CD14-positive monocyte (primary cell): ENCODE data around the gene CDKN1B. TPM values are rescaled to one million over a fixed set of nuclear protein-coding genes. Genes with fewer than 3 reads are reported as not detected.
A peak's percentile ranks its signal among the peaks of the same experiment; 100 is the strongest.

ENCODE experiments used
- DNase-seq, 3 donors: peaks; one replicate each; pipeline ENCODE4 v3.0.0-alpha.2; 2011 to 2022
- H2AFZ ChIP-seq: 2 replicates; pipeline ENCODE4 v1.6.0; 2012; ENCODE audit warnings: mild to moderate bottlenecking, low read depth, low read length, inconsistent platforms; ENCODE audit not compliant: insufficient read depth, poor library complexity, severe bottlenecking
- H3K27ac ChIP-seq, 2 donors: 1 replicate in 1 of 2; 2 replicates in 1 of 2; pipeline ENCODE4 v1.5.1; 2012 to 2013; ENCODE audit warnings: low read length in 2 of 2, control low read depth in 1 of 2, inconsistent platforms in 1 of 2, low read depth in 1 of 2, mild to moderate bottlenecking in 1 of 2
- H3K27me3 ChIP-seq, 2 donors: one replicate each; pipeline versions ENCODE4 v1.6.0 to v1.6.1; 2011 to 2013; ENCODE audit warnings: low read length in 2 of 2; ENCODE audit not compliant: control insufficient read depth in 2 of 2, insufficient read depth in 2 of 2
- H3K36me3 ChIP-seq, 2 donors: replicated peaks in 1 of 2; 1 replicate in 1 of 2; 2 replicates in 1 of 2; pipeline versions ENCODE4 v1.5.1 to v1.6.1; 2012 to 2013; ENCODE audit warnings: low read length in 2 of 2, control low read depth in 1 of 2, inconsistent platforms in 1 of 2, mild to moderate bottlenecking in 1 of 2; ENCODE audit not compliant: insufficient read depth in 2 of 2, control insufficient read depth in 1 of 2
- H3K4me1 ChIP-seq, 2 donors: 1 replicate in 1 of 2; 2 replicates in 1 of 2; pipeline versions ENCODE4 v1.5.1 to v1.6.1; 2012 to 2013; ENCODE audit warnings: low read length in 2 of 2, control low read depth in 1 of 2, inconsistent platforms in 1 of 2, mild to moderate bottlenecking in 1 of 2, moderate library complexity in 1 of 2; ENCODE audit not compliant: insufficient read depth in 2 of 2, control insufficient read depth in 1 of 2
- H3K4me2 ChIP-seq: replicated peaks from 2 replicates; pipeline ENCODE3; 2012; ENCODE audit warnings: low read length, moderate library complexity, mild to moderate bottlenecking; ENCODE audit not compliant: poor library complexity, severe bottlenecking; ENCODE audit errors: extremely low read depth
- H3K4me3 ChIP-seq, 3 experiments: fragments of 200-600 bp in 1 of 3; sonication (generic) in 1 of 3; replicated peaks in 1 of 3; 1 replicate in 2 of 3; 2 replicates in 1 of 3; pipeline ENCODE4 v1.5.1; 2011 to 2013; ENCODE audit warnings: low read length in 3 of 3, mild to moderate bottlenecking in 3 of 3, control low read depth in 2 of 3, low read depth in 2 of 3, inconsistent platforms in 1 of 3, moderate library complexity in 1 of 3
- H3K79me2 ChIP-seq: 2 replicates; pipeline ENCODE4 v1.6.0; 2012; ENCODE audit warnings: mild to moderate bottlenecking, control low read depth, inconsistent platforms, low read length, moderate library complexity; ENCODE audit not compliant: insufficient read depth
- H3K9ac ChIP-seq: 2 replicates; pipeline ENCODE4 v1.6.0; 2017; ENCODE audit warnings: low read length, mild to moderate bottlenecking; ENCODE audit not compliant: insufficient read depth, poor library complexity, severe bottlenecking
- H3K9me3 ChIP-seq, 2 donors: replicated peaks in 1 of 2; 1 replicate in 1 of 2; 2 replicates in 1 of 2; pipeline versions ENCODE4 v1.5.1 to v1.6.1; 2012 to 2013; ENCODE audit warnings: low read length in 2 of 2, control low read depth in 1 of 2; ENCODE audit not compliant: control insufficient read depth in 1 of 2, insufficient read depth in 1 of 2
- H4K20me1 ChIP-seq: 2 replicates; pipeline ENCODE4 v1.6.0; 2012; ENCODE audit warnings: mild to moderate bottlenecking, low read length, control low read depth, moderate library complexity; ENCODE audit not compliant: insufficient read depth
- H3K27ac Mint-ChIP-seq, 7 donors: one replicate each; pipeline ENCODE4 v1.8.0; 2020; ENCODE audit warnings: mild to moderate bottlenecking in 7 of 7, mixed read lengths in 7 of 7, moderate library complexity in 6 of 7, inconsistent platforms in 2 of 7
- H3K27me3 Mint-ChIP-seq, 3 donors: one replicate each; pipeline ENCODE4 v1.8.0; 2021 to 2022; ENCODE audit warnings: low read depth in 3 of 3, mild to moderate bottlenecking in 3 of 3, mixed read lengths in 3 of 3, moderate library complexity in 3 of 3, inconsistent platforms in 1 of 3
- H3K36me3 Mint-ChIP-seq, 2 donors: one replicate each; pipeline ENCODE4 v1.8.0; 2020; ENCODE audit warnings: mixed read lengths in 2 of 2, inconsistent platforms in 1 of 2, mild to moderate bottlenecking in 1 of 2
- H3K4me1 Mint-ChIP-seq: one replicate; pipeline ENCODE4 v1.8.0; 2020; ENCODE audit warnings: mild to moderate bottlenecking, mixed read lengths
- H3K4me3 Mint-ChIP-seq, 2 donors: one replicate each; pipeline ENCODE4 v1.8.0; 2020; ENCODE audit warnings: mild to moderate bottlenecking in 2 of 2, mixed read lengths in 2 of 2, moderate library complexity in 1 of 2
- H3K9me3 Mint-ChIP-seq, 7 donors: one replicate each; pipeline ENCODE4 v1.8.0; 2020 to 2022; ENCODE audit warnings: mixed read lengths in 7 of 7, mild to moderate bottlenecking in 6 of 7, moderate library complexity in 6 of 7, inconsistent platforms in 2 of 7
- CTCF ChIP-seq: fragments of 200-600 bp; IDR thresholded peaks from one replicate; pipeline ENCODE4 v1.8.0; 2022; ENCODE audit warnings: antibody characterized with exemption, mild to moderate bottlenecking
- WGBS: methylation state at CpG from one replicate; pipeline ENCODE4 v1.1.5; 2013; ENCODE audit warnings: missing lambda C conversion rate; ENCODE audit not compliant: insufficient coverage; 5-methylcytosine and 5-hydroxymethylcytosine counted together
- intact Hi-C, 2 donors: fragments of 100-400 bp; cut with micrococcal nuclease; formaldehyde crosslinking; loops; one replicate each; pipeline versions ENCODE4 v1.15.0 to v1.15.1; 2023
- polyA plus RNA-seq, 3 donors: library from polyadenylated mRNA; depleted of rRNA in 1 of 3; unstranded in 2 of 3; stranded (reverse) in 1 of 3; fragments of 300-500 nt in 2 of 3; fragments of >200 nt in 1 of 3; fragmentation: Illumina TruSeq in 2 of 3; gene quantifications; 1 replicate in 2 of 3; 2 replicates in 1 of 3; pipeline ENCODE4 v1.2.3, GENCODE V29; 2012 to 2021

CDKN1B gene
- polyA plus RNA-seq, 3 donors, result 9.2 to 98.1 (median 9.5) TPM

- Mint-ChIP-seq H3K27me3 (no peaks in the 10 kb centered on the region), H3K9me3 (peaks cover 0 to 4% (median 2%) of the 10 kb centered on the region in 7 donors), H3K27ac (peak overlapping the region; percentile 97 to 99 (median 98)), H3K4me1 (peaks cover 61% of the 10 kb centered on the region), H3K4me3 (peak overlapping the region; percentile 97 to 99), H3K36me3 (peaks cover 41 to 43% of the 10 kb centered on the region in 2 donors)
- H3K79me2 ChIP-seq, result peaks cover 68% of the 10 kb centered on the region
- H3K27ac ChIP-seq, result peak overlapping the region; percentile 96 to 97
- H3K4me2 ChIP-seq, result peak overlapping the region; percentile 80
- peaks cover 48 to 62% of the 10 kb centered on the region in 2 donors for H3K4me1 ChIP-seq
- H3K9ac ChIP-seq, result peak overlapping the region; percentile 99
- H4K20me1 ChIP-seq, result peaks cover 31% of the 10 kb centered on the region
- under 1% methylated on average over 59 of the region's 62 CpGs for WGBS
- peaks cover 16 to 24% of the 10 kb centered on the region in 2 donors for H3K36me3 ChIP-seq
- no peak for TF ChIP-seq CTCF
- no peaks in the 10 kb centered on the region for H3K27me3 ChIP-seq
- H3K4me3 ChIP-seq, result peak overlapping the region; percentile 85 to 99 (median 92)
- intact Hi-C loops, result loop anchor here (1.0 to 10.0 kb wide), 7 partner anchors 8 to 1143 kb away; partner anchors contain the start of genes BORCS5 (in 1 of the 2), CREBL2 (in 1 of the 2), DDX47 (in 1 of the 2) and DUSP16 (in 1 of the 2)
- DNase-seq, result peak; percentile 62 to 66 (median 64)
- no peaks in the 10 kb centered on the region for H3K9me3 ChIP-seq
- peak overlapping the region; percentile 85 for H2AFZ ChIP-seq
Measured at GRCh38 chr12:12717586-12718380, 615 bp downstream of the CDKN1B start.

- H3K36me3 ChIP-seq, result peaks cover 16 to 24% of the 10 kb centered on the region in 2 donors
- Mint-ChIP-seq H3K4me3 (peak overlapping the region; percentile 97 to 99), H3K4me1 (peaks cover 63% of the 10 kb centered on the region), H3K27ac (peak overlapping the region; percentile 97 to 99 (median 98)), H3K27me3 (no peaks in the 10 kb centered on the region), H3K36me3 (peaks cover 41 to 43% of the 10 kb centered on the region in 2 donors), H3K9me3 (peaks cover 0 to 4% (median 2%) of the 10 kb centered on the region in 7 donors)
- H3K9me3 ChIP-seq, result no peaks in the 10 kb centered on the region
- intact Hi-C loops, result loop anchor here (5.0 to 10.0 kb wide), 6 partner anchors 96 to 1144 kb away; partner anchors contain the start of genes BORCS5 (in 1 of the 2), CREBL2 (in 1 of the 2), DDX47 (in 1 of the 2) and DUSP16 (in 1 of the 2)
- H3K4me2 ChIP-seq, result peak overlapping the region; percentile 80
- peak overlapping the region; percentile 99 for H3K9ac ChIP-seq
- H3K79me2 ChIP-seq, result peaks cover 74% of the 10 kb centered on the region
- WGBS, result no CpG with 5 or more reads among the region's 9 CpGs
- no peak overlapping the region for H2AFZ ChIP-seq
- H3K27me3 ChIP-seq, result no peaks in the 10 kb centered on the region
- no peak for DNase-seq
- no peak for TF ChIP-seq CTCF
- peak overlapping the region; percentile 85 to 99 (median 92) for H3K4me3 ChIP-seq
- peaks cover 31% of the 10 kb centered on the region for H4K20me1 ChIP-seq
- H3K4me1 ChIP-seq, result peaks cover 52 to 67% of the 10 kb centered on the region in 2 donors
- H3K27ac ChIP-seq, result peak overlapping the region; percentile 96 to 97
Measured at GRCh38 chr12:12718381-12718759, 1.2 kb downstream of the CDKN1B start.
